Stimulated activated CD8-positive, alpha-beta memory T cell treated with anti-CD3 and anti-CD28 coated beads, Interleukin-15, amount 100 ng/mL, for 48 hours (primary cell): ENCODE measurements around the gene CUEDC1.
A peak's percentile ranks its signal among the peaks of the same experiment; 100 is the strongest.
"Not testable (repeated sequence)": the region's sequence is repeated elsewhere in the genome, so short reads cannot be mapped to it uniquely, and the experiment has no call there.

Source experiments
- DNase-seq, 2 donors: peaks; one replicate each; pipeline ENCODE4 v3.0.0-alpha.2; 2020; ENCODE audit warnings: low read depth in 2 of 2

CUEDC1 gene

DNA sequence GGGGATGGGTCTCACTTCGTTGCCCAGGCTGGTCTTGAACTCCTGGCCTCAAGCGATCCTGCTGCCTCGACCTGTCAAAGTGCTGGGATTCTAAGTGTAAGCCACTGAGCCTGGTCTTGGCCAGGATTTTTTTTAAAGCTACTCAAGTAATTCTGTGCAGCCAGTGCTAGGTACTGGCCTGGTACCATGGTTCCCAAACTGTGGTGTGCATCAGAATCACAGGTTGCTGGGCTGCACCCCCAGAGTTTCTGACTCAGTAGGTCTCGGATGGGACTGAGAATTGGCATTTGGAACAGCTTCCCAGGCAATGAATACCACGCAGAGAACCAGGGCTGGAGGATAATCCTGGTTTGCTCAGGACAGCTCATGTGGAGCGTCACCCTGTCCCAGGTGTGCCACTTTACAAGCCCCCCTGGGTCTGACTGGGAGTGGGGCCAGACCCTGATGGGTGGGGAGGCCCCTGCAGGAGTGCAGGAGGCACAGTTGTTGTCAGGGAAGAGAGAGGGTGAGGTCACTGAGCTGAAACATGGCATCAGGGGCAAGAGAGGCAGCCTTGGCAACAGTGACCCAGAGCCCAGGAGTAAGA, 94.7 kb downstream of the CUEDC1 start:
- no peak for DNase-seq

DNA sequence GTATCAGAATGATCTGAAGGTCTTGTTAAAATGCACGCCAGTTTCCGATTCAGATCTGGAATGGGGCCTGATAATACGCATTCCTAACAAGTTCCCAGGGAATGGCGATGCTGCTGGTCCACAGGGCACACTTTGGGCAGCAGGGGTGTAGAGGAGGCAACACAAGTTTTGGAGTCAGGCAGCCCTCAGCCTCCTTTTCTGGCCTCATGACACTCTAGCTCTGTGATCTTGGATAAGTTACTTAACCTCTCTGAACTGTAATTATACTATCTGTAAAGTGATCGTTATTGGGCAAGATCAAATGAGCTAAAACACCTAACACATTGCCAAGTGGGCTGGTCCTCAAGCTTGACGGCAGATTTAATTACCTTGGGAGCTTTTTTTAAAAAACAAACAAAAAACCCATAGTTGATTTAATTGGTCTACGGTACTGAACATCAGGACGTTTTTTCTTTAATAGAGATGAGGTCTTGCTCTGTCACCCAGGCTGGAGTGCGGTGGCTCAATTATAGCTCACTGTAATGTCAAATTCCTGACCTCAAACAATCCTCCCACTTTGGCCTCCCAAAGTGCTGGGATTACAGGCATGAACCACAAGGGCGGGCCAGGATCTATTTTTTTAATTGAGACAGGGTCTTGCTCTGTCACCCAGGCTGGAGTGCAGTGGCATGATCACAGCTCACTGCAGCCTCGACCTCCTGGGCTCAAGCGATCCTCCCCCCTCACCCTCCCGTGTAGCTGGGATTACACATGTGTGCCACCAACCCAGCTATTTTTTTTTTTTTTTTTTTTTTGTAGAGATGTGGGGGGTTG, 95.4 kb downstream of the CUEDC1 start:
- DNase-seq, result no peak

DNA sequence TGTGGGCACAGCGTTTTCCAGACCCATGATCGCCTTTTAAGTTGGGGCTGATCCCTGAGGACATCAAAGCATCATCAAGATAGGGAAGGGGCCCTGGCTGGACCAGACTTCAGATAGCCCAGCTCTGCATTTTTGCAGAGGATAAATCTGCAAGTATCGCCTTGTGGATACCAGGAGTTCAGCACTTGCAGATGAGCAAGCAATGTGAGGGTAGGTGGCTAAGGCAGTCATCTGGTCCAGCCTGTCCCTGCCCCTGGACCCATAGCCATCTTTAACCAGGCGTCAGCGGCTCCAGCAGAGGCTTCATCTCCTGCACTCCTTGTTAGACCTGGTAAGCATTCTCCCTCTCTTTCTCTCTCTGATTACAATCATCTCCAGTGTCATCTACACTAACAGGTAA, 96.4 kb downstream of the CUEDC1 start:
- DNase-seq, result no peak

DNA sequence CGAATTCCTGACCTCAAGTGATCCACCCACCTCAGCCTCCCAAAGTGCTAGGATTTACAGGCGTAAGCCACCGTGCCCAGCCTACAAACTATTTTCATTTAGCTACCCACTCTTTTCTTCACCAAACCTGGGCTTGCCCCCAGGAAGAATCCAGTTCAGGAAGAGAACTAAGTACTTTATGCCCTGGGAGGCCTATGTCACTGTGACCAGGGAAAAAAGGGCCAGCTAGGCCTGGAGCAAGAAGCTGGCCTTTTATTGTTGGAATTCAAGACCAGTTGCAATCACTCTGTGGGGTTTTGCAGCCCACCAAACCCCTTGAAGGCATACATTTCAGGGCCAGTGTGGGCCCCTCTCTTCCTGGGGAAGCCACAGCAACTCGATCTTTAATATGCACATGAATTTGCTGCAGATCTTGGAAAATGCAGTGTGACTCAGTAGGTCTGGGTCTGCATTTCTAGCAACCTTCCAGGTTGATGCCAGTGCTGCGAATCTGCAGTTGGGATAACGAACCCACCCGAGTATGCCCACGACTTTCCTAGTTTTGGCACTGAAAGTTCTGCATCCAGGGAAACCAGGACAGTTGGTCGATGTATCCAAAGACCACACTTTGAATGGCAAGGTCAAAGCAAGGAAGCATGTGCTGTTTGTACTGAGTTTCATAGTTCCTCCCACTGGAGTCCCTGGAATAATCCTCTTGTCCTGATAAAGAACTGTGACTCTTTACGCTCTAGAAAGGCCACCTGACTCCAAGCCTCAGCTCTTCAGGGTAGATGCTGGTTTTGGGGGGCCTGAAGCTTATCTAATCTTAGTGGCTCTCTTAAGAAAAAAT, 98.2 kb downstream of the CUEDC1 start:
- no peak for DNase-seq

DNA sequence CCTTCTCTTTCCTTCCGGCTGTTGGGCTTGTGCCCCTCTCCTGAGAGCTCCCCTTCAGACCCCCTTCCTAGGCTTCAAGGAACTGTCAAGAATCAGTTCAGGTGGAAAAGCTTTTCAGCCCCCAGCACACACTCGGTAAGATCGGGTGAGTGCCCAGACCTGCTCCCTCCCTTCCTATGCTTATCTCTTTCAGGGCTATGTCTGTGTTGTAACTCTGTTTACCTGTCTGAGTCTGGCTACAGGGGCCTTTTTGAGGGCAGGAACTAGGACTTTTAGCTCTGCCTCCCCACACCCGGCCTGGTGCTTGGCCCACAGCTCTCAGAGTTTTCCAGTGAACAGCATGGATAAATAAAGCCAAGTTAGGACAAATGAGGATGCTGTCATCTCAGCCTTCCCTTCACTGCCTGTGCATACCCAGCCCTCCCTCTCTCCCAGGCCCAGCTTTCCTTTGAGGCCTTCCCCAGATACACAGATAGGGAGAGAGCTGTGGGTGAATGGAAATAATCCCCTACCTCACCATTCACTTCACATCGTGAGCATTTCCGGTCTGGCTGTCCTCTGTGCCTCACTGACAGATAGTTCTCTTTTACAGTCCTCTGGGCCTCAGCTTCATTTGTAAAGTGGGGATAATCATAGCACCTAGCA, 99.7 kb downstream of the CUEDC1 start:
- no peak for DNase-seq

DNA sequence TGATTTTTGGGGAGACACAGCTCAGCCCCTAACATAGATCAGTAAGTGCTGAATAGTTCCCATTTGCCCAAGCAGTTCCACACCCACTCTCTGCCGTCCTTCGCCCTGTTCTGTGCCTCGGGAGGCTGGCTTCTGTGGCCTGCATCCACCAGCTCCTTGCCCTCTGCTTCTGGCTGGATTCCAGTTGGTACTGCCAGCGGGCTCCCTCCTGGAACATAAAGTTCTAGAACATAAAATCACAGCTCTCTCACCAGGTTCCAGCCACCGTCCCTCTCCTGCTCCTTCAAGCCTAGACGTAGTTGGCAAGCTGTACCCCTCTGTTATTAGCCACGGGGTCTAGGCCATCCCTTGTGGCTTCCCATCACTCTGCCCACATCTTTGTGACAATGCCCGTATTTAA, 101.5 kb downstream of the CUEDC1 start:
- no peak for DNase-seq

DNA sequence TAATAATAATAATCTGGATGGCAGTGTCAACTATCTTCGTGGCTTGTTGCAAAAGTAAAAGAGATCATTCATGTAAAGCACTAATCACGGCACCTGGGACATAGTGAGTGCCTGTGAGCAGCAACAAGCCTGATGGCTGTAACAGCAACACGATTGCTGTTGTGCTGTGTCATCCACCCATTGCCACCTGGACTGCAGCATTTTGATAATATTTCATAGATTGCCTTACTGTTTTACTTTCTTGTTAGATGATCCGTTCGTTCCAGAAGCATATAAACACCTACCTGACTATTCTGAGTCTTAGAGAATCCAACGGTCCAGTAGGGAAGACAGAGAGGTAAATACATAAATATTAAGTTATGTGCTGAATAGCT, 102.3 kb downstream of the CUEDC1 start:
- DNase-seq, result no peak

DNA sequence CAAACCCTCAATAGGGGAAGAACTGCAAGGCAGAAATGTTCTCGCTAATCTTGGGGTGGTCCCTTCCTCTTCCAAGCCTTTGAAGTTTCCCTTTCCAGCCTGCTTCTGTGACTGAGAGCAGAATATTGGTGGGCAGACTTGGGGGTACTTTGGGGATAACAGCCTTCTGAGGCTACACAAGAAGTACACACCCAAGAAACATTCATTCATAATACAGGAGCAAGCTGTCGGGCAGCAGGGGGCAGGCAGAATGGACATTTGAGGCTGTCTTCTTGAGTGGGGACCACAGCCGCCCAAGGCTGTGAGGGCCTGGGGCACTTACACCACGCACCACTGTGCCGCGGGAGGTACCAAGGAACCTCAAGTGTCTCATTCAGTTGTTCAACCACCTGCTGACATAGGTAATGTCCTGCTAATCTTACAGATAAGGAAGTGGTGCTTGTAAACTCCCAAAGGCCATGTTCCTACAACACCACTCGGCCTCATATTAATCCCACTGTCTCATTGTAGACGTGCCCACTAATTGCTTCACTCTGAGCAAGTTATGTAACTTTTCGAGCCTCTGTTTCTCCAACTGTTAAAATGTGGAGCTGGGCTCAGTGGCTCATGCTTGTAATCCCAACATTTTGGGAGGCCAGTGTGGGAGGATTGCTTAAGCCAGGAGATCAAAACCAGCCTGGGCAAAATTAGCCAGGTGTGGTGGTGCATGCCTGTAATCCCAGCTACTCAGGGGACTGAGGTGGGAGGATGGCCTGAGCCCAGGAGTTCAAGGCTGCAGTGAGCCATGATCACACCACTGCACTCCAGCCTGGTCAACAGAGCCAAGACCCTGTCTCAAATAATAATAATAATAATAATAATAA, 102.9 kb downstream of the CUEDC1 start:
- DNase-seq, result no peak

DNA sequence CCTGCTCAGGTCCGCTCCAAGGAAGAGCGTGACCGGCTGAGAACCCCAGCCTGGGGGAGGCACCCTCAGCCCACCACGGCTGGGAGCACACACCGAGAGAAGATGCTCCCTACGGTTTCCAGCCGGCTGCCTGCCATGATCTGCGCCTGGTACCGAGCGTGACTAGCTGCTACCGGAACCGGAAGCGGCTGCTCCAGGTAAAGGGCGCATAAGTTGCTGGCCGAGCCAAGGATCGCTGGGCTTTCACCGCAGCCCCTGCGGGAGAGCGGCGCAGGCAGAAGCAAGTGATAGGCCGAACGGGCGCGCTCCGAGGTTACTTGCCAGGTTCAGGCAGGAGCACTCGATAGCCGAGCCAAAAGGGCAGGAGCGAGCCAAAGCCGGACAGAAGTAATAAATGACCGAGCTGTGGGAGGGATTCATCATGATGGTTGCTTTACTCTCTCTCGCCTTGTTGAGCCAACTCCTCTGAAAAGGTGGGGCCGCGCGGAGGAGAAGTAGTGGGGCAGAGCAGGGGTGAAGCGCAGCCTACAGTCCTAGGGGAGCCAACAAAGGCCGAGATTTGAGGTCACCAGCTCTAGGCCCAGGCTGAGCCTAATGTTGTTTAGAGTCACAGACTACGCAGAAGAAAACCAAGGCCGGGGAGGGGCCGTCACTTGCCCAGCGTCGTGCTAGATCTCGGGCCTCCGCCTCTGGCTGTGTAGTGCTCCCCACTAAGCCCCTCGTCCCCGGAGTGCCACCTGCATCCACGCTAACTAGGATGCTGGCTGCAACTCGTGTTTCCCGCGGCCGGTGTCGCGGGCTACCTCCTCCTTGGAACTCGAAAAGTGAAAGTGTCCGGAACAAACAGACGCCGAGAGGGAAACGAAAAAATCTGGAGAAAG, 105.1 kb downstream of the CUEDC1 start, which contains the start of gene MRPS23:
Gene MRPS23 (minus strand): TSS at position 171 of the 881 bp plus-strand sequence. CDS start 34 bp downstream, at position 137.
- DNase-seq, result peak; percentile 95 to 96

DNA sequence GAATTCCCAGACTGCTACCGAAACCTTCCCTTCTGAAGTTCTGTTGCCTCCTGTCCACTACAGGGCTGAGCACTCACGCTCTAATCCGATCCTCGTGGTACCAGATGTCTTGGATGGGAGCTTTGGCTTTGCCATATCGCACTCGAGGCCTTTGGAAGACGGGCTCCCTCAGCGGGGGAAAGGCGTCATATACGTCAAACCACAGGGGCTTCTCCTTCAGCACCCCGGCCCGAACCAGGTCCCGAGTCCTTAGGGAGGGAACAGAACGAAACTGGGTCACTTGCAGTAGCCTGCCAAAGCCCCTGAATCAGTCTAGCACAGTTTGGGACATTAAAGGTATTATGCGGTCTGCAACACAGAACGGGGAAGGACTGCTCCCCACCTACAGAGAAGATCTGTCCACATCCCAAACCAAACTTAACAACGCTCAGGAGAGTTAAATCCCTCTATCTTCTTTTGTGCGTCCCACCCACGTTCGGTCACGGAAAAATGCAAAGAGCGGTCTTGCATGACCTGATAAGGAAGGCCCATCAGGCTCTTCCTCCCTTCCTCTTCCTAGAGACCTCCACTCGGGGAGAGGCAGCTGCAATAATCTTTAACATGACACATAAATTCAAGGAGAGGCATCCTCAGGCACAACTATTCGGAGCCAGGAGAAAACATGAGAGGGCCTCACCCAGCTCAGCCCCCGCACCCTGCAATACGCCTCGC, 105.9 kb downstream of the CUEDC1 start:
- DNase-seq, result no peak

DNA sequence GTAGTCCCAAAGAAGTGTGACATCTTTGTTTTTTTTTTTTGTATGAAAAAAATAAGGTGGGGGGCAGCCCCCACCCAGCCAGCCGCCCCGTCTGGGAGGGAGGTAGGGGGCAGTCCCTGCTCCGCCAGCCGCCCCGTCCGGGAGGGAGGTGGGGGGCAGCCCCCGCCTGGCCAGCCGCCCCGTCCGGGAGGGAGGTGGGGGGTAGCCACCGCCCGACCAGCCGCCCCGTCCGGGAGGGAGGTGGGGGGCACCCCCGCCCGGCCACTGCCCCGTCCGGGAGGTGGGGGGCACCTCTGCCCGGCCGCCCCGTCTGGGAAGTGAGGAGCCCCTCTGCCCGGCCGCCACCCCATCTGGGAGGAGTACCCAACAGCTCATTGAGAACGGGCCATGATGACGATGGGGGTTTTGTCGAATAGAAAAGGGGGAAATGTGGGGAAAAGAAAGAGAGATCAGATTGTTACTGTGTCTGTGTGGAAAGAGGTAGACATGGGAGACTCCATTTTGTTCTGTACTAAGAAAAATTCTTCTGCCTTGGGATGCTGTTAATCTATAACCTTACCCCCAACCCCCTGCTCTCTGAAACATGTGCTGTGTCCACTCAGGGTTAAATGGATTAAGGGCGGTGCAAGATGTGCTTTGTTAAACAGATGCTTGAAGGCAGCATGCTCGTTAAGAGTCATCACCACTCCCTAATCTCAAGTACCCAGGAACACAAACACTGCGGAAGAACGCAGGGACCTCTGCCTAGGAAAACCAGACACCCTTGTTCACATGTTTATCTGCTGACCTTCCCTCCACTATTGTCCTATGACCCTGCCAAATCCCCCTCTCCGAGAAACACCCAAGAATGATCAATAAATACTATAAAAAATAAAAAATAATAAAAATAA, 108.9 kb downstream of the CUEDC1 start:
- DNase-seq, result not testable (repeated sequence)

DNA sequence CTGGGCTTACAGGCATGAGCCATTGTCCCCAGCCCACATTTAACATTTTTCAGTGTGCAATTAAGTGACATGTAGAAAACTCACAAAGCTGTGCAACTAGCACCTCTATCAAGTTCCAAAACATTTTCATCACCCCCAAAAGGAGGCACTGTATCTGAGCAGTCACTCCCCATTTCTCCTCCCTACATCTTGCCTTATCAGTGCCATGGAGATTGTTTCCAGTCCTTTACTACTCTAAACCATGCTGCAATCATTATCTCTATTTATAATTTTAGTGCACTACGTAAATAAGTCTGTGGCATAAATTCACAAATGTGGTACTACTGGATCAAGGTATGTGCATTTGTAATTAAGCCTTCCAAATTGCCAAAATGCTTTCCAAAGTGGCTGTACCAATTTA, 112.9 kb downstream of the CUEDC1 start:
- no peak for DNase-seq

DNA sequence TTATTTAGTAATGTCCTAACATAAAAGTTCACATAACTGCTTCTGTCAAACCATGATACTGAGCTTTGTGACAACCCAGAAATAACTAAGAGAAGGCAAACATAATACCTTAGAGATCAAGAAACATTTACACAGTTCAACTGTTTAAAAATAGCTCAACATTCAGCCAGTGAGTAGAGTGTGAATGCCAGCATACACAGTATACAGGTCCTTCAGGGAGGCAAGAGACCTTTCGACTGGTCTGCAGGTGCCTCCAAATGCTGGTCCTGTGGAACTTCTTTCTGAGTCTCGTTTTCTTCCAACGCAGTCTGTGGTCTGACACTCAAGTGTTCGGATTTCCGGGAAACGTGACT, 115.7 kb downstream of the CUEDC1 start:
- DNase-seq, result no peak

DNA sequence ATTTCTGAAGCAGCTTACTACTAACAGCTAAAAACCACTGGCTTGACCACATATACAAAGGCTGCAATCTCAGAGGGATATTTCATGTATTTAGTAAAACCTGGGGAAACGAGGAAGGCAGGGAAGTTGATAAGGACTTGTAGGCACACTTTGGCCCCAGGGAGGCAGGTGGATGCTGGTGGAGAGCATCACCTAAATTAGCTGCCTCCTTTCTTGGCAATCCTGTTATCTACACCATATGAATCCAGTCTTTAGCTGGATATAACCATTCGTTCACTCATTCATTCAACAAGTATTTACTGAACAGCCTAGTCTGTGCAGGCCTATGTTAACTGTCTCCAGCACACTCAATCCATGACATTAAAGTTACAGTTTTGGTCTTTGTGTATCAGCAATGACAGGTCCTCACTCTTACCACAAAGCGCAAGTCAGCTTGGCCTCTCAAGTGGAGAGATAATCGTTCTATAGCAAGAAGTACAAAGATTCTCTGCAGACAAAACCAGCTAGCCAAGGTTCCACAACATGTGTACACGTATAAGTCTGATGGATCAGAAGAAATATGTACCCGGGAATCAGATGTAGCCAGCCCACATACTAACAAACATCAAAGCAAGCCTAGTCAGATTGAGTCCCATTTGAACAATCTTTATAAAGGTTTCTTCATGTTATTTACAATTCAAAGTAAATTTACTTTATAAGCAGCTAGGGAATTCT, 116.2 kb downstream of the CUEDC1 start:
- DNase-seq, result no peak

DNA sequence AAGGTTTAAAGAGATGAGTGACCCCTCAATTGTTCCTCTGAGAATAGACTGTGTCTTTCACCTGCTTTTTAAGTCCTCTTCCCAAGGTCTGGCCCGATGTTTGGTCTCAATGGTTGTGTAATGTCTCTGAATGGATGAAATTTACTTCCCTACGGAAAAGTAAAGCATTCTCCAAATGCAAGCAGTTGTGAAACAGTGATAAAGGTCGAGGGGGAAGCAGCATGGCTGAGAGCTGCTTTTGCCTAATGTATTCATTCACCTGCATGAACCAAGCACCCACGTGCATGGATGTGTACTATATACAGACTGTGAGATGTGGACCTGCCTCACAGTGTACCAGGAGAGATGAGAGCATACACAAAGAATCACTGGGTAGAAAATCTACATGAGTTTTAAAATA, 116.8 kb downstream of the CUEDC1 start:
- DNase-seq, result no peak

DNA sequence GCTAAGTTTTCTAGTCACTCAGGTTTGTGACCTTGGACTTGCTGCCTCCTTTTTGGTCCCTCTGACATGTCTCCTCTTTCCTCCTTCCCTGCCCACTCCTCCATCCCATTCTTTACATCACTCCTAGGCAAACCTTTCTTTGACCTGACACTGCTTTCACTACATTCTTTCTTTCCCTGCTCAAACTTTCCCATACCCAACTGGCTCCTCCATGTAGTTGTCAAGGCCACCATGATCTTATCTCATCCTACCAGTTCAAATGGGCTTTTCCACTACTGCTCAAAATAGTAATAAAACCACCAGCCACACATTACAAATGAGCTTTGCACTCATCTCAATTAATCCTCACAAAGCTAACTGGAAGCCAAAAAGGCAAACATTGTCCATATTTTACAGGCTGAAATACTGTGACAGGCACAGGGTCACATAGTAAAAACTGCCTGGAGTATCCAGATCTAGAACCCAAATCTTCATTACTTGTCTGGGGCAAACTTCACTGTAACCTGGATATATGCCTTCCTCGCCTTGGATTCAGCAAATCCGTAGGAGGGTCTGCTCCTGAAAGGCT, 119.8 kb downstream of the CUEDC1 start:
- no peak for DNase-seq

DNA sequence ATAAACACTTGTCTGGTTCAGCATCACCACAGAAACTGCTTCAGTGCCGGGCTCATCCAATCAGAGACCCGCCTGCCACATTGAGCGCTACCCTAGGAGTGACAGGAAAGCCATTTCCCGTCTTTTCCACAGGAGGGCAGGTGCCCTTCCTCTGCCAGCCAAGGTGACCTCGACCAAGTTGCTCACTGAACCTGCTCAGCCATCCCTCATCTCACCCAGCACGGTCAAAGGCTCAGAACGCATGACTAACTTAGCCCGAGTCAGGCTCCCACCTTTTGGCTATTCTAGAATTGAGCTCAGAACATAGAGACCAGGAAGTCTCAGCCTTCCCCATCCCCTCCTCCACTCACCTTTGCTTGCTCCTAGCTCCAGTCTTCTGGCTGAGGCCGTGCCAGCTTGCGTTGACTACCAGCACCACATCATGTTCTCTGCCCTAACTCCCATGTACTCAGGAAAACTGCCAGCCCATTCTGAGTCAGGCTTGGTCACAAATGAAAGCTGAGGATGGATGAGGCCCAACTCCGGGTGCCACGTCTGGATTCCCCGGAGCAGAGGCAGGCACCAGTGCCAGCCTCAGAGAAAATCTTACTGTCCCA, 121.0 kb downstream of the CUEDC1 start:
- no peak for DNase-seq
